HepG2 (cell line): ENCODE data around the gene SLC7A6OS. TPM values are rescaled to one million over a fixed set of nuclear protein-coding genes. Genes with fewer than 3 reads are reported as not detected.

Source experiments
- BORCS8-MEF2B ChIP-seq: sonication (generic); formaldehyde crosslinking; IDR thresholded peaks from 2 replicates; pipeline ENCODE4 v1.8.0; 2022; ENCODE audit warnings: mild to moderate bottlenecking, missing genetic modification reagents
- CBFB ChIP-seq: sonication (generic); formaldehyde crosslinking; IDR thresholded peaks from 2 replicates; pipeline ENCODE4 v1.4.0; 2020; ENCODE audit warnings: missing genetic modification reagents
- CREBL2 ChIP-seq: sonication (generic); formaldehyde crosslinking; IDR thresholded peaks from 2 replicates; pipeline ENCODE4 v1.8.1; 2023; ENCODE audit warnings: missing genetic modification reagents, mild to moderate bottlenecking, borderline replicate concordance
- DPF2 ChIP-seq: sonication (generic); formaldehyde crosslinking; IDR thresholded peaks from 2 replicates; pipeline ENCODE4 v1.4.0; 2020; ENCODE audit warnings: mild to moderate bottlenecking, low read depth, missing genetic modification reagents, borderline replicate concordance
- ESRRA ChIP-seq: sonication (generic); formaldehyde crosslinking; IDR thresholded peaks from 2 replicates; pipeline ENCODE4 v1.5.1; 2020; ENCODE audit warnings: mild to moderate bottlenecking, low read depth, missing genetic modification reagents
- HMG20A ChIP-seq: IDR thresholded peaks from 2 replicates; pipeline ENCODE4 v1.6.1; 2016; ENCODE audit warnings: borderline replicate concordance
- HNRNPH1 ChIP-seq: fragments of 200-400 bp; formaldehyde crosslinking; optimal IDR thresholded peaks from 2 replicates; pipeline ENCODE3; 2017; ENCODE audit warnings: mild to moderate bottlenecking, low read depth, low read length
- JDP2 ChIP-seq: sonication (generic); formaldehyde crosslinking; IDR thresholded peaks from 2 replicates; pipeline ENCODE4 v1.8.1; 2022; ENCODE audit warnings: missing genetic modification reagents, borderline replicate concordance
- JUN ChIP-seq: sonication (generic); formaldehyde crosslinking; IDR thresholded peaks from 2 replicates; pipeline ENCODE4 v1.4.0; 2020; ENCODE audit warnings: mild to moderate bottlenecking, missing genetic modification reagents
- MAFG ChIP-seq: sonication (generic); formaldehyde crosslinking; IDR thresholded peaks from 2 replicates; pipeline ENCODE4 v1.5.1; 2020; ENCODE audit warnings: mild to moderate bottlenecking, missing genetic modification reagents
- PCBP1 ChIP-seq: fragments of 200-400 bp; formaldehyde crosslinking; IDR thresholded peaks from 2 replicates; pipeline ENCODE4 v1.6.1; 2017; ENCODE audit warnings: mild to moderate bottlenecking, low read depth, low read length, borderline replicate concordance
- PCBP2 ChIP-seq: fragments of 200-400 bp; formaldehyde crosslinking; optimal IDR thresholded peaks from 2 replicates; pipeline ENCODE3; 2018; ENCODE audit warnings: low read length, low read depth; ENCODE audit not compliant: poor library complexity, severe bottlenecking
- THYN1 ChIP-seq: sonication (generic); formaldehyde crosslinking; IDR thresholded peaks from 2 replicates; pipeline ENCODE4 v1.8.1; 2023; ENCODE audit warnings: low read depth, mild to moderate bottlenecking, moderate library complexity, missing genetic modification reagents, borderline replicate concordance
- U2AF1 ChIP-seq: fragments of 200-400 bp; formaldehyde crosslinking; optimal IDR thresholded peaks from 2 replicates; pipeline ENCODE3; 2017; ENCODE audit warnings: mild to moderate bottlenecking, low read depth, low read length
- YEATS2 ChIP-seq: sonication (generic); formaldehyde crosslinking; IDR thresholded peaks from 2 replicates; pipeline ENCODE4 v1.4.0; 2020; ENCODE audit warnings: missing genetic modification reagents, borderline replicate concordance
- ZNF280D ChIP-seq: sonication (generic); formaldehyde crosslinking; IDR thresholded peaks from 2 replicates; pipeline ENCODE4 v1.5.1; 2020; ENCODE audit warnings: mild to moderate bottlenecking, missing genetic modification reagents
- ZNF343 ChIP-seq: sonication (generic); formaldehyde crosslinking; IDR thresholded peaks from 2 replicates; pipeline ENCODE4 v1.4.0; 2020; ENCODE audit warnings: mild to moderate bottlenecking, missing genetic modification reagents
- ZNF350 ChIP-seq: sonication (generic); formaldehyde crosslinking; IDR thresholded peaks from 2 replicates; pipeline ENCODE4 v1.4.0; 2020; ENCODE audit warnings: mild to moderate bottlenecking, low read depth, missing genetic modification reagents, borderline replicate concordance
- ZNF672 ChIP-seq: sonication (generic); formaldehyde crosslinking; IDR thresholded peaks from 2 replicates; pipeline ENCODE4 v1.8.1; 2022; ENCODE audit warnings: missing genetic modification reagents
- ZNF746 ChIP-seq: sonication (generic); formaldehyde crosslinking; IDR thresholded peaks from 2 replicates; pipeline ENCODE4 v1.8.0; 2022; ENCODE audit warnings: mild to moderate bottlenecking, missing genetic modification reagents
- ZNF770 ChIP-seq: sonication (generic); formaldehyde crosslinking; IDR thresholded peaks from 2 replicates; pipeline ENCODE4 v1.5.0; 2020; ENCODE audit warnings: mild to moderate bottlenecking, missing genetic modification reagents
- ZNF781 ChIP-seq: sonication (generic); formaldehyde crosslinking; IDR thresholded peaks from 2 replicates; pipeline ENCODE4 v1.5.1; 2020; ENCODE audit warnings: borderline replicate concordance, mild to moderate bottlenecking, missing genetic modification reagents; ENCODE audit errors: not compliant biosample characterization
- polyA plus RNA-seq, 8 experiments: library from polyadenylated mRNA; depleted of rRNA in 3 of 8; stranded (reverse) in 7 of 8; unstranded in 1 of 8; fragments of >200 nt; fragmentation: Illumina TruSeq in 4 of 8; extraction: Trizol in 4 of 8; gene quantifications; 2 replicates each; pipeline versions ENCODE4 v1.2.1 to v1.2.3, GENCODE V29; 2011 to 2016; ENCODE audit warnings: low read depth in 4 of 8, missing spikeins in 1 of 8, mixed read lengths in 1 of 8; ENCODE audit not compliant: insufficient read depth in 1 of 8
- total RNA-seq, 5 experiments: library from RNA; depleted of rRNA; stranded (reverse); fragments of >200 nt; fragmentation: Illumina TruSeq; extraction: Trizol; gene quantifications; 2 replicates each; pipeline ENCODE4 v1.2.3, GENCODE V29; 2016; ENCODE audit warnings: low read depth in 1 of 5
- TF ChIP-seq, protein P1 (sequence below): sonication (generic); formaldehyde crosslinking; IDR thresholded peaks from 2 replicates; pipeline ENCODE4 v1.8.0; 2022; ENCODE audit warnings: mild to moderate bottlenecking, missing genetic modification reagents, borderline replicate concordance

SLC7A6OS gene
- total and polyA plus RNA-seq, 2 of the 13 experiments (the other 11 are each of a cell fraction or from before 2014, with no cell fraction given): 11.2 to 21.5 TPM

GRCh38 chr16:68310774-68311511 is at the start of gene SLC7A6OS, which contains the start of gene PRMT7 (continued):
- TF ChIP-seq ZNF746 (CRISPR knock-in tag) (peak; percentile 83; the same call in 1 of the 2 replicates), DPF2 (CRISPR knock-in tag) (no peak), ZNF343 (CRISPR knock-in tag) (peak; percentile 99), ZNF770 (peak; percentile 76), ZNF350 (CRISPR knock-in tag) (peak; percentile 99), HMG20A (no peak), YEATS2 (CRISPR knock-in tag) (peak; percentile 89), ZNF672 (CRISPR knock-in tag) (peak; percentile 99), HNRNPH1 (no peak), THYN1 (0 out of 2 replicates have a peak, but pooled peaks have one; percentile 75), PCBP1 (peak; percentile 91), CREBL2 (CRISPR knock-in tag) (peak; percentile 99), ZNF280D (CRISPR knock-in tag) (peak; percentile 99), MAFG (CRISPR knock-in tag) (no peak), CBFB (CRISPR knock-in tag) (peak; percentile 94), JDP2 (CRISPR knock-in tag) (peak; percentile 98), JUN (CRISPR knock-in tag) (peak; percentile 93), BORCS8-MEF2B (peak; percentile 100), U2AF1 (peak; percentile 54), PCBP2 (no peak), ZNF781 (CRISPR knock-in tag) (peak; percentile 100), ESRRA (peak; percentile 91)
- TF ChIP-seq, protein P1, sequence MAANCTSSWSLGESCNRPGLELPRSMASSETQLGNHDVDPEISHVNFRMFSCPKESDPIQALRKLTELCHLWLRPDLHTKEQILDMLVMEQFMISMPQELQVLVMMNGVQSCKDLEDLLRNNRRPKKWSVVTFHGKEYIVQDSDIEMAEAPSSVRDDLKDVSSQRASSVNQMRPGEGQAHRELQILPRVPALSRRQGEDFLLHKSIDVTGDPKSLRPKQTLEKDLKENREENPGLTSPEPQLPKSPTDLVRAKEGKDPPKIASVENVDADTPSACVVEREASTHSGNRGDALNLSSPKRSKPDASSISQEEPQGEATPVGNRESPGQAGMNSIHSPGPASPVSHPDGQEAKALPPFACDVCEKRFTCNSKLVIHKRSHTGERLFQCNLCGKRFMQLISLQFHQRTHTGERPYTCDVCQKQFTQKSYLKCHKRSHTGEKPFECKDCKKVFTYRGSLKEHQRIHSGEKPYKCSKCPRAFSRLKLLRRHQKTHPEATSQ (CRISPR knock-in tag): peak; percentile 99
